ENCODE results near the gene LIMS1.

LIMS1 gene

GRCh38 chr2:108616751-108617161 lies 82.5 kb downstream of the LIMS1 start:
- Histone ChIP-seq H3K9me3 (ENCODE audit: control insufficient read depth, insufficient read depth, low read depth, low read length) (no peaks in the 10 kb centered on the region), H3K4me1 (ENCODE audit: control insufficient read depth, insufficient read depth, low read length) (peaks cover 42% of the 10 kb centered on the region), H3K27ac (ENCODE audit: extremely low read depth, low read depth, low read length) (peak overlapping the region; percentile 12; the same call in 1 of the 2 replicates), H3K36me3 (ENCODE audit: control insufficient read depth in 2 of 2, insufficient read depth in 1 of 2, low read length in 2 of 2) (no peaks in the 10 kb centered on the region), H3K4me3 (ENCODE audit: low read depth, low read length) (no peak overlapping the region)
- ChIA-PET POLR2A (no interaction called here), CTCF (interaction anchor here (1.0 to 1.9 kb wide), 5 partner anchors 11 to 266 kb away, joined by 4 to 19 read pairs (median 7); no protein-coding TSS in a partner anchor)
- TF ChIP-seq ZNF785 (tag by site-specific recombination; IDR thresholded peaks at IDR 0.05) (no peak), SALL2 (tag by site-specific recombination; IDR thresholded peaks at IDR 0.05; ENCODE audit: borderline replicate concordance) (no peak), ZNF792 (tag by site-specific recombination; IDR thresholded peaks at IDR 0.05) (no peak), ZNF585B (tag by site-specific recombination; IDR thresholded peaks at IDR 0.05) (no peak), GLIS1 (tag by site-specific recombination; IDR thresholded peaks at IDR 0.05) (no peak), BCL11B (tag by site-specific recombination; IDR thresholded peaks at IDR 0.05; ENCODE audit: low read depth) (0 out of 2 replicates have a peak, but pooled peaks have one; percentile 35), ZNF626 (tag by site-specific recombination; IDR thresholded peaks at IDR 0.05) (no peak), ZNF513 (tag by site-specific recombination; IDR thresholded peaks at IDR 0.05) (no peak), ZNF488 (tag by site-specific recombination; IDR thresholded peaks at IDR 0.05) (peak; percentile 37; the same call in 1 of the 2 replicates), ZNF747 (tag by site-specific recombination; IDR thresholded peaks at IDR 0.05) (no peak), ZNF571 (tag by site-specific recombination; IDR thresholded peaks at IDR 0.05) (no peak), BCL6B (tag by site-specific recombination; IDR thresholded peaks at IDR 0.05) (no peak), ZFP69B (tag by site-specific recombination; IDR thresholded peaks at IDR 0.05) (no peak), ZNF521 (tag by site-specific recombination; IDR thresholded peaks at IDR 0.05) (no peak), ZBTB1 (tag by site-specific recombination; IDR thresholded peaks at IDR 0.05) (no peak), ZNF184 (tag by site-specific recombination; IDR thresholded peaks at IDR 0.05) (0 out of 2 replicates have a peak, but pooled peaks have one; percentile 38), ZNF433 (tag by site-specific recombination; IDR thresholded peaks at IDR 0.05; ENCODE audit: low read depth) (no peak), GFI1B (tag by site-specific recombination; IDR thresholded peaks at IDR 0.05) (0 out of 2 replicates have a peak, but pooled peaks have one; percentile 18), ZNF138 (tag by site-specific recombination; IDR thresholded peaks at IDR 0.05; ENCODE audit: borderline replicate concordance) (no peak), SP2 (tag by site-specific recombination; IDR thresholded peaks at IDR 0.05) (no peak), ZNF335 (tag by site-specific recombination; conservative IDR thresholded peaks at IDR 0.05) (no peak), ZSCAN4 (tag by site-specific recombination; IDR thresholded peaks at IDR 0.05) (no peak), SCRT1 (tag by site-specific recombination; IDR thresholded peaks at IDR 0.05; ENCODE audit: borderline replicate concordance) (0 out of 2 replicates have a peak, but pooled peaks have one; percentile 11)
- TF ChIP-seq, protein P1, sequence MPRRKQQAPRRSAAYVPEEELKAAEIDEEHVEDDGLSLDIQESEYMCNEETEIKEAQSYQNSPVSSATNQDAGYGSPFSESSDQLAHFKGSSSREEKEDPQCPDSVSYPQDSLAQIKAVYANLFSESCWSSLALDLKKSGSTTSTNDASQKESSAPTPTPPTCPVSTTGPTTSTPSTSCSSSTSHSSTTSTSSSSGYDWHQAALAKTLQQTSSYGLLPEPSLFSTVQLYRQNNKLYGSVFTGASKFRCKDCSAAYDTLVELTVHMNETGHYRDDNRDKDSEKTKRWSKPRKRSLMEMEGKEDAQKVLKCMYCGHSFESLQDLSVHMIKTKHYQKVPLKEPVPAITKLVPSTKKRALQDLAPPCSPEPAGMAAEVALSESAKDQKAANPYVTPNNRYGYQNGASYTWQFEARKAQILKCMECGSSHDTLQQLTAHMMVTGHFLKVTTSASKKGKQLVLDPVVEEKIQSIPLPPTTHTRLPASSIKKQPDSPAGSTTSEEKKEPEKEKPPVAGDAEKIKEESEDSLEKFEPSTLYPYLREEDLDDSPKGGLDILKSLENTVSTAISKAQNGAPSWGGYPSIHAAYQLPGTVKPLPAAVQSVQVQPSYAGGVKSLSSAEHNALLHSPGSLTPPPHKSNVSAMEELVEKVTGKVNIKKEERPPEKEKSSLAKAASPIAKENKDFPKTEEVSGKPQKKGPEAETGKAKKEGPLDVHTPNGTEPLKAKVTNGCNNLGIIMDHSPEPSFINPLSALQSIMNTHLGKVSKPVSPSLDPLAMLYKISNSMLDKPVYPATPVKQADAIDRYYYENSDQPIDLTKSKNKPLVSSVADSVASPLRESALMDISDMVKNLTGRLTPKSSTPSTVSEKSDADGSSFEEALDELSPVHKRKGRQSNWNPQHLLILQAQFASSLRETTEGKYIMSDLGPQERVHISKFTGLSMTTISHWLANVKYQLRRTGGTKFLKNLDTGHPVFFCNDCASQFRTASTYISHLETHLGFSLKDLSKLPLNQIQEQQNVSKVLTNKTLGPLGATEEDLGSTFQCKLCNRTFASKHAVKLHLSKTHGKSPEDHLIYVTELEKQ (tag by site-specific recombination; IDR thresholded peaks at IDR 0.05; ENCODE audit: borderline replicate concordance) = peak; percentile 57; the same call in 1 of the 2 replicates
- TF ChIP-seq, protein P2, sequence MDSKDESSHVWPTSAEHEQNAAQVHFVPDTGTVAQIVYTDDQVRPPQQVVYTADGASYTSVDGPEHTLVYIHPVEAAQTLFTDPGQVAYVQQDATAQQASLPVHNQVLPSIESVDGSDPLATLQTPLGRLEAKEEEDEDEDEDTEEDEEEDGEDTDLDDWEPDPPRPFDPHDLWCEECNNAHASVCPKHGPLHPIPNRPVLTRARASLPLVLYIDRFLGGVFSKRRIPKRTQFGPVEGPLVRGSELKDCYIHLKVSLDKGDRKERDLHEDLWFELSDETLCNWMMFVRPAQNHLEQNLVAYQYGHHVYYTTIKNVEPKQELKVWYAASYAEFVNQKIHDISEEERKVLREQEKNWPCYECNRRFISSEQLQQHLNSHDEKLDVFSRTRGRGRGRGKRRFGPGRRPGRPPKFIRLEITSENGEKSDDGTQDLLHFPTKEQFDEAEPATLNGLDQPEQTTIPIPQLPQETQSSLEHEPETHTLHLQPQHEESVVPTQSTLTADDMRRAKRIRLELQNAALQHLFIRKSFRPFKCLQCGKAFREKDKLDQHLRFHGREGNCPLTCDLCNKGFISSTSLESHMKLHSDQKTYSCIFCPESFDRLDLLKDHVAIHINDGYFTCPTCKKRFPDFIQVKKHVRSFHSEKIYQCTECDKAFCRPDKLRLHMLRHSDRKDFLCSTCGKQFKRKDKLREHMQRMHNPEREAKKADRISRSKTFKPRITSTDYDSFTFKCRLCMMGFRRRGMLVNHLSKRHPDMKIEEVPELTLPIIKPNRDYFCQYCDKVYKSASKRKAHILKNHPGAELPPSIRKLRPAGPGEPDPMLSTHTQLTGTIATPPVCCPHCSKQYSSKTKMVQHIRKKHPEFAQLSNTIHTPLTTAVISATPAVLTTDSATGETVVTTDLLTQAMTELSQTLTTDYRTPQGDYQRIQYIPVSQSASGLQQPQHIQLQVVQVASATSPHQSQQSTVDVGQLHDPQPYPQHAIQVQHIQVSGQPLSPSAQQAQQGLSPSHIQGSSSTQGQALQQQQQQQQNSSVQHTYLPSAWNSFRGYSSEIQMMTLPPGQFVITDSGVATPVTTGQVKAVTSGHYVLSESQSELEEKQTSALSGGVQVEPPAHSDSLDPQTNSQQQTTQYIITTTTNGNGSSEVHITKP (tag by site-specific recombination; IDR thresholded peaks at IDR 0.05) = no peak
